HCEC 1CT (cell line): ENCODE data around the gene PTRHD1.

Experiments used
- DNase-seq: peaks from one replicate; pipeline ENCODE4 v3.0.0-alpha.2; 2017

Gene PTRHD1, protein sequence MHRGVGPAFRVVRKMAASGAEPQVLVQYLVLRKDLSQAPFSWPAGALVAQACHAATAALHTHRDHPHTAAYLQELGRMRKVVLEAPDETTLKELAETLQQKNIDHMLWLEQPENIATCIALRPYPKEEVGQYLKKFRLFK

DNA sequence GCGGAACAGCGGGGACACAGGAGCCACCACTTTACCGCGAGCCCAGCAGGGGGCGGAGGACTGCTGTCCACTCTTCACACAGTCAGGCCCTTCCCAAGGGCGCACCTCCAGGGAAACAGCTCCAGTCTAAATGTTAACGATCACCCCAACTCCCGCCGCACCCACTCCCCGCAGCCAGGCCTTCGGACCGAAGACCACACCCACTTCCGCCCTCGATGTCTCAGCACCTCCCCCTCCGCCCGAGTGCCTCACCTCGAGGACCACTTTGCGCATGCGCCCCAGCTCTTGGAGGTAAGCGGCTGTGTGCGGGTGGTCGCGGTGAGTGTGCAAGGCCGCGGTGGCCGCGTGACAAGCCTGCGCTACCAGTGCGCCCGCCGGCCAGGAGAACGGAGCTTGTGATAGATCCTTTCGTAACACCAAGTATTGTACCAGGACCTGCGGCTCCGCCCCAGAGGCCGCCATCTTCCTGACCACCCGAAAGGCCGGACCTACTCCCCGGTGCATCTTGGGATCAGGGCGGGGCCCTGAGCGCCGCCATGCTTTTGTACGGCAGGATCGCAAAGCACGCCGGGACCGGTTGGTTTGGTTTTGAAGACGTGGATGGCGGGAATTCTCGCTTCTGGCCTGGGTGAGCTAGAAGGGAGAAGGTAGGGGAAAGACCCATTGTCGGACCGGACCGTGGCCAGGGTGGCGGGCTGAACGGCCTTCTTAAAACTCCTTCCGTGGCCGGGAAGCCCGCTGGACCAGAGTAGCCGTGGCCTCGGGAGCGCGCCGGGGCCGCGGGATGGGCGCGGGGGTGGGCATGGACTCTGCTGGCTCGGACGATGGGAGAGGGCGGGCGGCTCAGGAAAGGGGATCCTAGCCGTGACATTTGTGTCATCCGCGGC lies at the start of gene PTRHD1, which contains the start of gene CENPO:
Gene PTRHD1 (minus strand): TSS at position 518 of the 887 bp plus-strand sequence. CDS start 14 bp downstream, at position 504.
Gene CENPO (plus strand): TSS at position 552 of the 887 bp plus-strand sequence. CDS start 495 bp downstream, outside the sequence.
- DNase-seq = peak; percentile 98

DNA sequence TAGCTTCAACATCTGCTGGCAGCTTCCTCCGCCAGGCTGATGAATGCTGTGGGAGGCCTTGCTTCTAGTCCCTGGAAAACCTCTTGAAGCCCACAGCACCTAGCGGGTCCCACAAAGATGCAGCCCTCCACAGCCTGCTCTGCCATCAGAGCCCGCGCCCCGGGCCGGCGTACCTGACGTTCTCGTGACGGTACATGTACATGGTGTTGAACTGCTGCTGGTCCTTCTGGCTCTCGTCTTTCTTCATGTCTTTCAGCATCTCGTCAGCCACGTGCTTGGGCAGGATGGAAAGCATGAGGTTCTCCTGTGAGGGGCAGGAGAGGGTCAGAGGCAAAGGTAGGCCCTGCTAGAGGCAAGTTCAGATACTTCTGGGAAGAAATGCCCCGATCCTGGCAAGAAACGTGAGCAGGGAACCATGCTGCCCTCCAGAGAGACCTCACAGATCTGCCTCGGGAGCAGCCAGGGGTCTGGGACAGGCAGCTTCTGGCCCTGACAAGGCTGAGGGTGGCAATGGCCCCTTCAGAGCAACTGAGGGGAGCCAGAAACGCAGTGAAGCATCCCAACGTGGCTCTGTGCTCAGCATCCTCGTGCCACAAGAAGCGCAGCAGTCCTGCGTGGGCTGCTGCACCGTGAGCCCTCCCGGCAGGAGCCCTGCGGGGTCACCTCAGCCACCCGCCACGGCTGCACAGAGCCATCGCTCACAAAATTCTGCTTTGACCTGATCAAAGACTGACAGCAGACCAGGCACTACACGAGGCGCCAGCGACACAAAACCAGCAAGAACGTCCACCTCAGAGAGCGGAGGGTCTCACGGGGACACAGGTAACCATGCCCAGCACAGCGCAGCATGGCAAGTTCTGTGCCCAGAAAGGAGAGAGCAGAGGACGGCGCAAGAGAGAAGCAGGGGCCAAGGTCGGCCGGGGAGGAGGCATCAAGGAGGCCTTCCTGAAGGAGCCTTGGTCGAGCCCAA lies 49.2 kb upstream of the PTRHD1 start:
- DNase-seq = no peak

DNA sequence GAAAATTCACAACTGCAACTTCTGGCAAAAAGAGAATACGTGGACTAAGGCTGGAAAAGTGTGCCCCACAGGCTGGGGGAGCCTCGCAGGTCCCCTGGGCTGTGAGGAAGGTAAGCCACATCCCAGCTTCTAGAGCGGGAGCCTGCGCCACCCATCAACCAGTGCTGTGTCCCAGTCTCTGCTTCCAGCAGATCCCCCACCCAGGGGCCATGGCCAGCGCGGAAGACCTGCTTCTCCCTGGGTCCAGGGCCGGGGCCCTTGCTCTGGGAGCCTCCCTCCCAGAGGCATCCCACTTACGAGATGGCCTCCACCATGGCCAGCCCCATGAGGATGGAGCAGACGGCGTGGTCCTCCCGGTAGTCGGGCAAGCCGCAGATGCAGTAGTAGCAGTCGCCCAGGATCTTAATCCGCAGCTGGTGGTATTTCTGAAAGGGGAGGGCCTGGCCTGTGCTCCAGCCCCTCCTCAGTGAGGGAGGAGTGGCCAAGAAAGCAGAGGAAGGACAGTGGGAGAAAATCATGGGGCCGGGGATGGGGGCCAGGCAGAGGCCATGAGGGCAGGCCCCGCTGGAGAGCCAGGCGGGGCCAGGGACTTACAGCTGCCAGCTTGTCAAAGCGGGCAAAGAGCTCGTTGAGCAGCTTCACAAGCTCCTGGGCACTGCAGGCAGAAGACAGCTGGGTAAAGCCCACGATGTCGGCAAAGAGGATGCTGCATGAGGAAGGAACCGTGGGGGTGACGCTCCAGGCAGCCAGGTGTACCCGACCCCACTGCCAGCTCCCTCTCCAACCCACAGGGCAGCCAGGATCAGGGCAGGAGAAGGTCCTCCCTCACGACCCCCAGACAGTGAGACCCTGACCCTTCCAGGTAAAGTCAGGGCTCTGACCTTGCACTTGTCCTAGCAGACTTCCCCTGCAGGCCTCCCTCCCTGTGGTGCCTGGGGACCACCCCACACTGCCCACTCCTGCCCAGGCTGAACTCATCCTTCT lies 48.1 kb upstream of the PTRHD1 start:
- no peak for DNase-seq

DNA sequence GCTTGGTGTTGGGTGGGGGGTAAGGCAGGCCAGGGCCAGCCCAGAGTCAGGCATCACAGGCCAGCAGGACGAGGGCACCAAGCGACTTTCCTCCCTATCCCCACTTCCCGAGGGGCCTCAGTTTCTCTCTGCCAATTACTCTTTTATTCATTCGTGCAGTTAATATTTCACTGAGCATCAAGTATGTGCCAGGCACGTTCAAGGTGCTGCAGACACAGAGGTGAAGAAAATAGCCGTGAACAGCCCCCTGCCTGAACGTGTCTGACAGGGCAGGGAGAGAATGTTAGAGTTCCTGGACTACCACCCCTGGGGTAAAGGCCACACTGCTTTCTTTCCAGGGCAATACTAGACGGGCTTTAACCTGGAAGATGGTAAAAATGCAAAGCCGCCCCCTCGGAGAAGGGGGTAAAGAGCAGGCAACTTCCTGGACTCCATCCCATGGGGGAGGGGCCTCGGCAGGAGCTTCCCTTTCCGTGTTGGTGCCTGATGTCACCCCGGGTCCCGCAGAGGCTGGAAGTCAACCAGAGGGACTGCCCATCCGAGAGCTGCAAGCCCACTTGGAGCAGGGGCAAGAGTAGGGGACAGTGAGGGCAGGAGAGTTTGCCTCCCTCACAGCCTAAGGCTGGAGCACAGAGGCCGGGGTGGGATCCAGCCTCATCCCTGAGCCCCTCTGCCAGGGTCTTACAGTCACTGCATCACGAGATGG lies 47.1 kb upstream of the PTRHD1 start:
- no peak for DNase-seq

DNA sequence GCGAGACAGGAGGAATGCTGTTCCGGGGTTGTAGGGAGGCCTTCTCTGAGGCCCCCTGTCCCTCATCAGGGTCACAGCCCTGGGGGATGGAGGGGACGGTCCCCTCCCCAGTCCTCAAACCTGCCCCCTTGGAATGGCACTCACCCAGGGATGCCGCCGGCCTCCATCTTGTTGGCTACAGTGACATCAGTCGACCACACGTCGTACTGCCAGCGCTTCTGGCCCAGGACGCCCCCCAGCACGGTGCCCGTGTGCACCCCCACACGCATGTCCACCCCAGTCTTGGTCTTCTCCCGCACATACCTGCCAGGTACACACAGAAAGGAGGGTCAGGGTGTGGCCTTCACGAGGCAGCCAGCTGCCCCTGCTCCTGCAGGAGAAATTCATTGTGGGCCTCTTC lies 46.5 kb upstream of the PTRHD1 start:
- no peak for DNase-seq

DNA sequence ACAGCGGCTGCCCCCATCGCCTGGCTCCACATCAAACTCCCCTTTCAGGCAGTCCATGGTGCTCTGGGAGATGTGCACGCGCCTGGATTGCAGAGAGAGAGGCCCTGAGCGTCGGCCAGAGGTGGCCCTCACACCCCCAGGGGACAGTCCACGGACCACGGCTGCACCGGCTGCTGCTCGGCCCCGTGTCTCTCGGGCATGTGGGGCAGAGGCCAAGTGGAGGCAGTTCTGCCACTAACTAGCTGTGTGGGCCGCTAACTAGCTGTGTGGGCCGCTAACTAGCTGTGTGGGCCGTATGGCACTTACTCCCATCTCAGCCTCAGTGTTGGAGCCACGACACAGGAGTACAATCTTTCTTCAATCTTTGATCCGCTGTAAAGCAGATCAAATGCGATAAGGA lies 45.4 kb upstream of the PTRHD1 start:
- DNase-seq = no peak

DNA sequence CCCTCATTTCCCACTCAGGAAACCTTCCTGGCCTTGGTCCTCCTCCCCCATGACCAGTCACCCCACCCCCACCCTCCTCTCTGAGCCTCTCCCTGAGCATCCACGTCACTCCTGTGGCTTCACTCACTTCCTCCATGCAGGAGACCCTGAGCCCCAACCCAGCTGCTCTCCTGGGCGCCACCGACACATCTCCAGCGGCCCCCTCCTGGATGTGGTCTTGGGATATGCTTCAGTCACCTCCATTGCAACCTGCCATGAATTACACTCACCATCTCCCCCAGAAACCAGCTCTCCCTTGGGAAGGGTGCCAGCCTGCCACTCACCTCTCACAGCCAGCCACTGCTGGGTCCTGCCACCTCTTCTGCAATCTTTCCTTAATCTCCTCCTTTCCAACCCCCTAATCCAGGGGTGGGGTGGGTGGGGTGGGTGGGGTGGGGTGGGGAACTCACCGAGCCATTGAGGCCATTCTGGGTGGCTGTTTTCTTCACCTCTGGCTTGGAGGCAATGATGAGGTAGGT lies 44.9 kb upstream of the PTRHD1 start:
- no peak for DNase-seq

DNA sequence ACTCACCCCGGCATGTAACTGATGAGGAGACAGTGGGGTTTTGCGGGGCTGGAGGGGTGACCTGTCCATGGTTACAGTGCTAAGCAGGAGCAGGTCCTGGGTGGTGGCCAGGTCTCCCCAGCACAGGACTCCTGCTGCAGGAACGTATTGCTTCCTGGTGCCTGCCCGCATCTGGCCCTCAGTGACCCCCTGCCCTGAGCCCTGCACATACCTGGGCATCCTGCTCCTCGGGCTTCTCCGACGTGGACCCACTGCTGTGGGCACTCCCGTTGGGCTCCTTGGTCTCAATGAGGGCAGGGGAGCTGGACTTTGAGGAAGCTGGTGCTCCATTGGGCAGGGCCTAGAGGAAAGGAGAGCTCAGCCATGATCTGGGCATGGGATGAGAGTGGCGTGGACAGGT lies 43.5 kb upstream of the PTRHD1 start:
- DNase-seq = no peak

DNA sequence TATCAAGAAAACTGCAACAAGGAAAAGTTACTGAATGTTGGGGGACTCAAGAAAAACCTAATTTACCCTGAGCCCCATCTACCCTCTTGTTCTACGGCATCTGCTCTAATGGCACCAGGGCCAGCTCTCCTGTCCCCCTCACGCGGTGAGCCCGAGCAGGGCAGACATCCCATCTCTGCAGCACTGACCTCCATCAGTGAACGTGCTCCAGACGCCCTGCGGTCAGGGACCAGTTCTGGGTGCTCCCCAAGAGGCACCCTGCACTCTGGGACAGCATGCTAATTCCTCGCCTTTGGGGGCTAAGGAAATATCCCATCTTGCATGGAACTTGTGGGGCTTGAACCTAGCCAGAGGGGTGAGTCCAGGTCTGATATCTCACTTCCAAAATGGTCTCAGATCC lies 43.0 kb upstream of the PTRHD1 start:
- no peak for DNase-seq

DNA sequence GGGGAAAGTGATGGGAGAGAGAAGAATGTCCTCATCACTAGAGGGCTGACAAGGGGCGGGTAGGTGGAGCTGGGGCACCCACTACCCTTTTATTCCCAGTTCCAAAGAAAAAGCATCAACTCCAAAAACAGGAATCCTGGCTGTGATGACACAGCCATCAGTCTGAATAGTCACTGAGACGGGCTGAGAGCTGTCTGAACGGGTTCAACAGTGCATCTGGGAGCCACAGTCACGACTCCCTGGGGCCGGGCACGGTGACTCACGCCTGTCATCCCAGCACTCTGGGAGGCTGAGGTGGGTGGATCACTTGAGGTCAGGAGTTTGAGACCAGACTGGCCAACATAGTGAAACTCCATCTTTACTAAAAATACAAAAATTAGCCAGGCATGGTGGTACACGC lies 42.2 kb upstream of the PTRHD1 start:
- peak; percentile 50 for DNase-seq

DNA sequence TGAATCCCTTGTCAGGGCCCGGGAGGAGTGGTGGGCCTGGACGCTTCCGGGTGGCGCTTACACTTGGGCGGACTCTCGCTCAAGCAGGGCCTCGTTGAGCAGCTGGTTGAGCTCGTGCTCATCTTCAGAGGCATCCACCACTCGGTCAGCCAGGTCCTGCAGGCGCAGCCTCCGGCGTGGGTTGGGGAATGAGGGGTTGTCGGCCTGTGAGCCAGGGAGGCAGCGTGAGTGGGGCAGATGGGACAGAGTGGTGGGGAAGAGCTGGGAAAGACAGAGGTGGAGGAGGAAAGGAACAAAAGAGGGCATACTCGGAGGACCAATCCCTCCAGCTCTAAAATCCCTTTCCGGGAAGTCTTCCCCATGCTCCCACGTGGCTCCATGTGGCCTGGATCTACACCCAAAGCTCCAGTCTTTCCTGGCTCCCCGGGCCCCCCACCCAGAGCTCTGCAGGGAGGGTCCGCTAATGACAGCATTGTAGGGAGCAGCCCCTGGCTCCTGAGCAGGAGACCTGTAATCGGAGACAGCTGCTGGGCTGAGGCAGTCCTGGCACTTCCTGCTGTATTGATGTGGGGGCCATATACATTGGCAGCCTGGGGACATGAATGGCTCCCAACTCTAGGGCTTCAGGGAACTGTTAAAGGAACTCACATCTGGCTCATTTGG lies 41.7 kb upstream of the PTRHD1 start:
- no peak for DNase-seq

DNA sequence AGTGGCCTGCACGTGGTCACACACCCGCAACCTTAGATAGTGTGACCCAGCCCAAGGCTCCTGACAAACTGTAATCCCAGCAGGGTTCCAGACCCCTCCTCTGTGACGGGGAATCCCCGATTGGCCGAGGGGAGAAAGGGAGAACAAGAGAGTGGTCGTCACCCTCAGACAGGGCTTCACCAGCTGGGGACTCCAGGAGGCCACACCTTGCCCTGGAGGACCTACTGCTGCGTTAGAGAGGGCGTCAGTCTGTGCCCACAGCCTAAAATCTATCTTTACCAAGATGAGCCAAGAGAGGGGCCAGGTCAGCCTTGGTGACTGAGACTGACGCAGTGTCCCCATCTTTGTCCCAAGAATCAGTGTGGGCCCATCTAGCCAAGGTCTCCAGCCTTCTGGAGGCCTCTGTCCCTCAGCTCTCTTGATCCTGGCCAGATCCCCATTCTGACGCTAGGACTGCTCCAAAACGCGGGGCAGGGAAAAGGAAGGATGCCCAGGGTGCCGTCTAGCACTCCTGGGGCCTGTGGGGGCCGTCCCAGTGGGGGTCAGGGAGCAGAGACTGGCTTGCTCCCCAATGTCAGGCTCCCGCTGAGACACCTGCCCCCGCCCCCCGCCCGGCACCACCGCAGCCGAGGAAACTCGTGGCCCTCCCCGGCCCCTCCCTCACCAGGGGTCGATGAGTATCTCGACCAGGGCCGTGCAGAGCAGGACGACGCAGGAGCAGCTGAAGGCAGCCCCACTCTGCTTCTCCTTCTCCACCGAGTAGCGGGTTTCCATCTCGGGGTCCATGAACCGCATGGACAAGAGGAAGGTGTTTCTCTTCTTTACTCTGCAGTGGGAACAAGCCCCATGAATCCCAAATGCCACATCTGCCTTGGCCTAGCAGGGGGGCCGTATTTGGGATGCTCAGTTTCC lies 40.9 kb upstream of the PTRHD1 start:
- DNase-seq = no peak

DNA sequence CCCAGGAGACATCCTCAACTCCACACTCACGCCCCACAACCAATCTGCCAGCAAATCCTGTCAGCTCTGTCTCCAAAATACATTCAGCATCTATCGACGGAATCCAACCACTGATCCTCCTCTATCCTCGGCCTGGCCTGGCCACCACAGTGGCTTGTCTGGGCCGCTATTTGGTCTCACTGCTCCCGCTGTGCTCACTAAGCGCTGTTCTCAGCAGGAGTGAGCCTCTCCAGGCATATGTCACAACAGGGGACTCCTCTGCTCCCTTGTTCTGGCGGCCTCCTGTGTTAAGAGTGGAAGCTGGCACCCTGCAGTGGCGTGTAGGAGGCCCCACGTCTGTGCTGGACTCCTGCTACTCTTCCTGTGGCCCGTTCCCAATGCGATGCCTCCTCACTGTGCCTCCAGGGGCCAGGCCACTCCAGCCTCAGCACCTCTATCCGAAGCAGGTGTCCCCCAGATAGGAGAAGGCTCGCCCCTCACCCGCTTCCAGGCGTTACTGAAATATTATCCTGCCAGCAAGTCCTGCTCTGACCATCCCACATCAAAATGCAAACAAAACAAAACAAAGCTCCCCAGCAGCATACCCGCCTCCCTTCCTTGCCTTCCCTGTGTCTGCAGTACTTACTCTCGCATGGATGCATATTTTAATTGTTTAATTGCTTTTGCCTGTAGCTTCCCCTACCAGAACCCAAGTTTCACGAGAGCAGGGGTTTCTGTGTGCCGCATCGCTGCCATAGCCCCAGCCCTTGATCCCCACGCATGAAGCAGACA lies 39.9 kb upstream of the PTRHD1 start:
- DNase-seq = no peak

DNA sequence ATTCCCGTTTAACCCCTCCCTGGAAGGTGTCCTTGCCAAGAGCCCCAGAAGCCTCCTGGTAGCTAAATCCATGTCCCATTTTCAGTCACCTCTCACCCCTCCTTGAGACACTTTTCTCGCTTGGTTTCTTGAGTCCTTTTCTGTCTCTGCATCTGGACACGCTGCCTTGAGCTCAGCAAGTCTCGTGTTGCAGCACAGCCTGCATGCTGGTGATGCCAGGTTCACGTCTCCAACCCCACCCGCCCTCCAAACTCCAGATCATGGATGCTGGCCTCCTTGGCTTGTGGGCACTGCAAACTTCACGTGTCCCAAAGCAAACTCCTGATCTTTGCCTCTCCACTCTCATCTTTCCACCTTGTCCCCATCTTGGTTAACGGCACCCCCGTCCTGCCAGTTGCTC lies 39.3 kb upstream of the PTRHD1 start:
- no peak for DNase-seq

DNA sequence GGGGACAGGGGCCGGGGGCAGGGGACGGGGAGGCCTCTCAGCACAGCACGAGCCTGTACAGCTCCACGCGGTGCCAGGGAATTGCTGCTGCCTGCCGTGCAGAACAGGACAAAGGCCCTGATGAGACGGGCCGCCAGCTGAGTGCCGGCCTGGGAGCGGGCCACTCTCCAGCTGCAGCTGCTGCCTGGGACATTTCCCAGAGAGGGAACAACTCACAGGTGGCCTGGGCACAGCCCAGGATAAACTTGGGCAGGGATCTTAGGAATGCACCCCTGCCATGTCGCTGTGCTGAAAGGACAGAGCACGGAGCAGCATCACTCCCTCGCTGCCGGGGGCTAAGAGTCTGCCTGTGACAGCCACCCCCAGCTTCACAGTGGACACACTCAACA lies 38.9 kb upstream of the PTRHD1 start:
- no peak for DNase-seq

DNA sequence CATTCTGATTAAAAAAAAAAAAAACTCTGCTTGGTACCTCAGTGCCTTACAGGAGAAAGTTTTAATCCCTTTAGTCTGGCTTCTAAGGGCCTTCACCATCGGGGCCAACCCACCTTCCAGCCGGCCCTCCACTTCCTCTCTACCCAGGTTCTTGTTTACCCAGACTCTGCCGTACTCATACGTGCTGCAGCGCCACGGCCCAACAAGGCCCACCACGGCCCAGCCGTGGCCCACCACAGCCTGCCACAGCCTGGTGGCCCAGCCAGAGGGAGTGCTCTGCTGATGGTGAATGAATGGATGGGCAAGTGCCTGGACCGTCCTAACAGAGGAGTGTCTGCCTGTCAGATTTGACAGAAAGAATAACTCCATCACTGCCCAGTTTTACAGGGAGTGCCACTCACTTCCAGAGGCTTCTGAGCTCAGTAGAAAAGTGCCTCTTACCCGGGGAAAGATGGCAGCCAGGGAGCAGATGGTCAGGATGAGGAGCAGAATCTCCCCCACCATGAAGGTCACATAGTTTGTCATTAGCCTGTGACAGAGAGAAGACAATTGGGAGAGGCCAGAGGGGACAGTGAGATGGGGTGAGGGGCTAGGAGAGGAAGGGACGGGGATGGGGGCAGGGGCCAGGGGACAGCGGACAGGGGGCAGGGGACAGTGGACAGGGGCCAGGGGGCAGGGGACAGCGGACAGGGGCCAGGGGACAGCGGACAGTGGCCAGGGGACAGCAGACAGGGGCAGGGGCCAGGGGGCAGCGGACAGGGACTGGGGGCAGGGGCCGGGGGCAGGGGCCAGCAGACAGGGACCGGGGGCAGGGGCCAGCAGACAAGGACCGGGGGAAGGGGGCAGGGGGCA lies 38.3 kb upstream of the PTRHD1 start:
- no peak for DNase-seq

DNA sequence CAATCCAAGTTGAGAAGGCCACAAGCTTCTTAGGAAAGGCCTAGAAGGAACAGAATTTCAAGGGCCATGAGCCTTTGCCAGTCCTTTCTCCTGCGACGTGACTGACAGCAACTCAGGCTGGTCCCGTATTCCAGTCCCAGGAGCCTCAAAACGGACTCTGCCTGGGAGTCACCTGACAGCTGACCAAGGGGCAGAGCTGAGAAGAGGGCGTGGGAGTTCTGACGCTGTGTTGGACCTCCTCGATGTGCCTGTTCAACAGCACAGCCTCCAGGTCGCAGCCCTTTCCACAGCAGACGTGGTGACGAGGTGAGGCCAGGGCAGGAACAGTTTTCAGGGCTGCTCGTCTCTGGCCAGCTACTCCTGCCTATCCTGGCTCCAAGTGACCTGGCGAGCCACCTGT lies 37.6 kb upstream of the PTRHD1 start:
- DNase-seq = no peak

DNA sequence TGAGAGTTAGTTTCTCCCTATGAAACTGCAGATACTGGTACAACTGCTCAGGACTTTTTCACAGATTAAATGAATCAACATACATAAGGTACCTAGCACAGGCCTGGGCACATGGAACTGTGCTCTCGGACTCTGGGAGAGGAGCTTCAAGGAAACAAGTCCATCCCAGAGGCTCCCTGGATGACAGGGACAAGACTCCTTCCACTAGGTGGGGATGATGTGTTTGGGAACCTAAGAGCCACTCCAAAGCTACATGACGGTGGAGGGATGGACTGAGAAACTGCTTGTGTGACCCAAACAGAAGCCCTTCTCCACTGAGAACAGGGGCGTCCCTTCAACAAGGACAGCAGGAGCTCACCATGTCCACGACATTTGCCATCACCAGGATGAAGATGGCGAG lies 37.2 kb upstream of the PTRHD1 start:
- no peak for DNase-seq
